Adipose tissue (tissue), 3 donors: ENCODE measurements around the gene FBH1. TPM values are rescaled to one million over a fixed set of nuclear protein-coding genes. Genes with fewer than 3 reads are reported as not detected.
A peak's percentile ranks its signal among the peaks of the same experiment; 100 is the strongest.

Source experiments
- H3K27ac ChIP-seq: one replicate; pipeline ENCODE4 v1.5.1; 2013; ENCODE audit warnings: low read depth, low read length
- WGBS, 3 donors: extraction: QIAGEN DNeasy Blood & Tissue Kit; methylation state at CpG; one replicate each; pipeline ENCODE4 v1.1.7; 2013; 5-methylcytosine and 5-hydroxymethylcytosine counted together
- polyA plus RNA-seq, 3 donors: library from polyadenylated mRNA; stranded (reverse); fragments of 200-250 nt; gene quantifications; one replicate each; pipeline ENCODE4 v1.2.3, GENCODE V29; 2013
- donor health status: healthy with polysubstance abuse.
- donor health status: Bipolar disorder and iron deficiency.
- donor health status: healthy.

Gene FBH1
- polyA plus RNA-seq, 3 donors = 24.0 to 73.7 (median 46.3) TPM

- no peak overlapping the region for H3K27ac ChIP-seq
- 87 to 94% (median 88%) methylated on average over 7 of the region's 7 CpGs for WGBS, 3 donors
Measured at GRCh38 chr10:5963071-5963470, 73.0 kb downstream of the FBH1 start.

GRCh38 chr10:5963591-5963990 is 73.5 kb downstream of the FBH1 start:
- 82 to 91% (median 84%) methylated on average over 10 of the region's 10 CpGs for WGBS, 3 donors

GRCh38 chr10:5964736-5965135 is 74.7 kb downstream of the FBH1 start:
- no peak overlapping the region for H3K27ac ChIP-seq
- WGBS, 3 donors = 90 to 96% (median 94%) methylated on average over 13 of the region's 13 CpGs

More at GRCh38 chr10:5963591-5963990, 73.5 kb downstream of the FBH1 start:
- H3K27ac ChIP-seq = no peak overlapping the region

- WGBS, 3 donors = 27 to 93% (median 79%) methylated on average over 8 of the region's 8 CpGs
- H3K27ac ChIP-seq = no peak overlapping the region
Measured at GRCh38 chr10:5965266-5965665, 75.2 kb downstream of the FBH1 start.

GRCh38 chr10:5968037-5968680 is 78.1 kb downstream of the FBH1 start:
- no peak overlapping the region for H3K27ac ChIP-seq
- WGBS, 3 donors = 81 to 96% (median 91%) methylated on average over 5 of the region's 5 CpGs

- H3K27ac ChIP-seq = no peak overlapping the region
- WGBS, 3 donors = 62 to 95% (median 93%) methylated on average over 9 of the region's 9 CpGs
Measured at GRCh38 chr10:5968681-5969453, 78.8 kb downstream of the FBH1 start.

GRCh38 chr10:5970066-5970465 is 80.0 kb downstream of the FBH1 start:
- WGBS, 3 donors = 79 to 96% (median 89%) methylated on average over 2 of the region's 2 CpGs
- no peak overlapping the region for H3K27ac ChIP-seq

GRCh38 chr10:5970527-5970926 is 80.5 kb downstream of the FBH1 start:
- WGBS, 3 donors = 76 to 99% (median 93%) methylated on average over 3 of the region's 3 CpGs
- H3K27ac ChIP-seq = no peak overlapping the region

GRCh38 chr10:5971315-5971832 is 81.3 kb downstream of the FBH1 start:
- WGBS, 3 donors = 27 to 56% (median 50%) methylated on average over 8 of the region's 8 CpGs
- no peak overlapping the region for H3K27ac ChIP-seq

- H3K27ac ChIP-seq = no peak overlapping the region
- 36 to 69% (median 36%) methylated on average over 4 of the region's 4 CpGs for WGBS, 3 donors
Measured at GRCh38 chr10:5971886-5972285, 81.8 kb downstream of the FBH1 start.

GRCh38 chr10:5973069-5973468 is 83.0 kb downstream of the FBH1 start:
- WGBS, 3 donors = 72 to 98% (median 97%) methylated on average over 4 of the region's 4 CpGs

GRCh38 chr10:5975641-5976473 is 85.8 kb downstream of the FBH1 start:
- 63 to 72% (median 66%) methylated on average over 20 of the region's 20 CpGs for WGBS, 3 donors
- no peak overlapping the region for H3K27ac ChIP-seq

More at GRCh38 chr10:5973069-5973468, 83.0 kb downstream of the FBH1 start:
- H3K27ac ChIP-seq = no peak overlapping the region

- peak overlapping the region; percentile 74 for H3K27ac ChIP-seq
- 1 to 2% (median 1%) methylated on average over 50 to 82 of the region's 82 CpGs for WGBS, 3 donors
Measured at GRCh38 chr10:5976512-5977470, 86.7 kb downstream of the FBH1 start.

GRCh38 chr10:5977471-5978229 is 87.6 kb downstream of the FBH1 start, which contains the start of gene IL15RA:
IL15RA (minus strand) TSS chr10:5977543; CDS start chr10:5977492, 51 bp downstream.
- 0 to 1% (median 0%) methylated on average over 64 to 80 of the region's 80 CpGs for WGBS, 3 donors

GRCh38 chr10:5978230-5978489 is 88.1 kb downstream of the FBH1 start:
- WGBS, 3 donors = 15 to 21% (median 18%) methylated on average over 6 of the region's 6 CpGs
- no peak overlapping the region for H3K27ac ChIP-seq

More at GRCh38 chr10:5977471-5978229, 87.6 kb downstream of the FBH1 start, which contains the start of gene IL15RA:
- peak within 1 kb of the TSS; percentile 74 for H3K27ac ChIP-seq

GRCh38 chr10:5981529-5981928 is 91.5 kb downstream of the FBH1 start:
- WGBS, 3 donors = 90 to 96% (median 91%) methylated on average over 9 of the region's 9 CpGs

GRCh38 chr10:5983774-5984173 is 93.7 kb downstream of the FBH1 start:
- WGBS, 3 donors = 65 to 87% (median 72%) methylated on average over 9 of the region's 9 CpGs
- no peak overlapping the region for H3K27ac ChIP-seq

More at GRCh38 chr10:5981529-5981928, 91.5 kb downstream of the FBH1 start:
- no peak overlapping the region for H3K27ac ChIP-seq
